CD4-positive, alpha-beta T cell treated with Interleukin-6 at 100 ng/mL for 8 hours (primary cell): ENCODE measurements around the gene CACNA1D.
"Not testable (repeated sequence)": the region's sequence is repeated elsewhere in the genome, so short reads cannot be mapped to it uniquely, and the experiment has no call there.

Experiments used
- DNase-seq: peaks from one replicate; pipeline ENCODE4 v3.0.0-alpha.2; 2020; ENCODE audit warnings: mixed read lengths, low spot score

The CACNA1D gene

GRCh38 chr3:53657651-53658050 lies 163.2 kb downstream of the CACNA1D start:
- no peak for DNase-seq

- no peak for DNase-seq
Observed at GRCh38 chr3:53658613-53659193, 164.3 kb downstream of the CACNA1D start.

- no peak for DNase-seq
Observed at GRCh38 chr3:53659996-53660395, 165.6 kb downstream of the CACNA1D start.

GRCh38 chr3:53661480-53661879 lies 167.1 kb downstream of the CACNA1D start:
- DNase-seq: no peak

GRCh38 chr3:53664812-53665211 lies 170.4 kb downstream of the CACNA1D start:
- DNase-seq: not testable (repeated sequence)

- DNase-seq: no peak
Observed at GRCh38 chr3:53665608-53666425, 171.4 kb downstream of the CACNA1D start.

GRCh38 chr3:53668872-53669271 lies 174.5 kb downstream of the CACNA1D start:
- no peak for DNase-seq

GRCh38 chr3:53670721-53671120 lies 176.3 kb downstream of the CACNA1D start:
- DNase-seq: no peak

GRCh38 chr3:53671192-53671960 lies 177.0 kb downstream of the CACNA1D start:
- DNase-seq: no peak

GRCh38 chr3:53671961-53672299 lies 177.5 kb downstream of the CACNA1D start:
- no peak for DNase-seq

- no peak for DNase-seq
Observed at GRCh38 chr3:53672981-53673380, 178.6 kb downstream of the CACNA1D start.

GRCh38 chr3:53673722-53674350 lies 179.4 kb downstream of the CACNA1D start:
- DNase-seq: no peak

- DNase-seq: no peak
Observed at GRCh38 chr3:53674582-53674981, 180.2 kb downstream of the CACNA1D start.

GRCh38 chr3:53675022-53675697 lies 180.7 kb downstream of the CACNA1D start:
- DNase-seq: no peak

- no peak for DNase-seq
Observed at GRCh38 chr3:53675942-53676341, 181.5 kb downstream of the CACNA1D start.

- no peak for DNase-seq
Observed at GRCh38 chr3:53677413-53677812, 183.0 kb downstream of the CACNA1D start.

GRCh38 chr3:53680028-53680427 lies 185.6 kb downstream of the CACNA1D start:
- DNase-seq: no peak

- no peak for DNase-seq
Observed at GRCh38 chr3:53682807-53683206, 188.4 kb downstream of the CACNA1D start.

- DNase-seq: no peak
Observed at GRCh38 chr3:53688066-53688465, 193.7 kb downstream of the CACNA1D start.

- DNase-seq: no peak
Observed at GRCh38 chr3:53688989-53689388, 194.6 kb downstream of the CACNA1D start.

GRCh38 chr3:53689681-53690080 lies 195.3 kb downstream of the CACNA1D start:
- no peak for DNase-seq

GRCh38 chr3:53690521-53690920 lies 196.1 kb downstream of the CACNA1D start:
- DNase-seq: no peak
